Bone marrow (tissue), 2 donors: Measurements from ENCODE around the gene PKP2.
A peak's percentile ranks its signal among the peaks of the same experiment; 100 is the strongest.

ENCODE experiments used
- DNase-seq, 2 donors: peaks; one replicate each; lab custom pipeline; 2025; lab: John Stamatoyannopoulos, UW

Gene PKP2

DNA sequence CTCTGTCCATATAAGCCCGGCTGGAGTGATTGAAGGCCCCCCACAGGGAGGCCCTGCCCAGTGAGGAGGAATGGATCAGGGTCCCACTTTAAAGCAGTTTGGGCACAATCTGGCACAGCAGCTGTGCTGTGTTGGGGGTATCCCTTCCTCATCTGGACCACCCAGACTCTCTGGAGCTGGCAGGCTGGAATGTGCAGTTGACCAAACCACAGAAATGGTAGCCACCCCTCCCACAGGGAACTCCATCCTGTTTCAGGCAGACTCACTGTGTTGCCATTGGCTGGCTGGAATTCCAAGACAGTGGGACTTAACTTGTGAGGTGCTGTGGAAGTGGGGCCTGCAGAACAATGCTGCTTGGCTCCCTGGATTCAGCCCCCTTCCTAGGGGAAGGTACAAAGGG, 87.4 kb downstream of the PKP2 start:
- DNase-seq = no peak

DNA sequence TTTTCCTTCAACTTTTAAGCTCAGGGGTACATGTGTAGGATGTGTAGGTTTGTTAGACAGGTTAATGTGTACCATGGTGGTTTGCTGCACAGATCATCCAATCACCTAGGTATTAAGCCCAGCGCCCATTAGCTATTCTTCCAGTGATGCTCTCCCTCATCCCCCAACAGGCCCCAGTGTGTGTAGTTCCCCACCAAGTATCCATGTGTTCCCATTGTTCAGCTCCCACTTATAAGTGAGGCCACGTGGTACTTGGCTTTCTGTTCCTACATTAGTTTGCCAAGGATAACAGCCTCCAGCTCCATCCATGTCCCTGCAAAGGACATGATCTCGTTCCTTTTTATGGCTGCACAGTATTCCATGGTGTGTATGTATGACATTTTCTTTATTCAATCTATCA, 92.3 kb downstream of the PKP2 start:
- DNase-seq = no peak

DNA sequence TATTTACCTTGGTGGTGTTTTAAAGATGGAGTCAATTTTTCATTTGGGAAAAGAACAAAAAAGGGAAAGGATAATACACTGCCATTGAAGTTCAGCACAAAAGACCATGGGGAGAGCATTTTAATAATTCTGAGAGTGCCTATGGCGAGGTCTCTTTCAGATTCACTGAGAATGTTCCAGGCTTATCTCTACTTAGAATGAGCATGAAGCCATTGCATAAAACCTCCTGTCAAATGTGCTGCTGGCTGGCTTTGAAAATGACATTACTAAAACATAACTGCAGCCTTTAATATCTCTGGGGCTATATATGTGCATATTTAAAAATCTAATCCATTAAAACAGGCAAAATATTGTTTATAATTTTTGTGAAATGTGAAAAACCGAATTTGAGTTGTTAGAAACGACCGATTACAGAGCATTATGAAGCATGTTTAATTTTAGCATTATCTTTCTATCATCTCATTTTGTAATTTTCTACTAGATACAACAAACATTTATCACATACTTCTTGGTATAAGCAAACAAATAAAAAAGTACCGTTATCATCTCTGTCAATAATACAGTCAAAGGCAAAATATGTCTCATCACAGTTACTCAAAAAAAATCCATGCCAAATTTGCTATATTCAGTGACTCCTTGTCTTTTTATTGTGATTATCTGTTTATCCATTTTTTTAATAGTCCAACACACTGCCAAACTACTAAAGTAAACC, 95.2 kb downstream of the PKP2 start:
- DNase-seq = no peak

DNA sequence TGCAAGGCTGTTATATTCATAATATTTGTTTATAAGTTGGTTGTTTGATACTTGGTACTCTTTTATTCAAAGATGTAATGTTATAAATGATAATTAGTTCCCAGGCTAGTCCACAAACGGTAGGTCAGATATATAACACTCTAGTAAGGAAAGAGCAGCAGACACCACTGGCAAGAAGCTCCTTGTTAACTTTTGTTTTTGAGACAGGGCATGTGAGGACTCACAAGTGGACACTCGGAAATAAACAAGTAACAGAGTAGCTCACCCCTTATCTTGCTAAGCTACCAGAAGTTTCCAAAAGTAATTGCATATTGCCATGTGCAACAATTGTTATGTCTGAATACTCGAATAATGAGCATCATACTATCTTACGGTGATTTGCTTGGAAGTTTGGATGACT, 102.3 kb downstream of the PKP2 start:
- DNase-seq = no peak

DNA sequence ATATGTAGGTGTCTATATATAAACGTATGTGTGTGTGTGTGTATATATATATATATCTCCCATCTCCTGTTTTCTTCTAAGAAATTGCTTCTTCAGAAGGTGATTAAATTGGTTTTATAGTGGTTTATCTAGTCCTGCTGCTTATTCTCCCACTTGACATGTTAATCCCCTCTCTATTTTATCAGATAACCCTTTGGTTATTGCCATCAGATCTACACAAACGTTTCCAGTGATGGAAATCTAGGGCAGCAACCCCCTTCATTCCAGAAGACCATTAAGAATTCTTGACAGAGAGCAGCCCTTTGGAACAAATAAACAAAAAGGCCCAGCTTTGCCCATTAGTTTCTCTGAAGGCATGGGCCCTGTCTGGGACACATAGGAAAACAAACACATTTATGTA, 106.7 kb downstream of the PKP2 start:
- DNase-seq = no peak

DNA sequence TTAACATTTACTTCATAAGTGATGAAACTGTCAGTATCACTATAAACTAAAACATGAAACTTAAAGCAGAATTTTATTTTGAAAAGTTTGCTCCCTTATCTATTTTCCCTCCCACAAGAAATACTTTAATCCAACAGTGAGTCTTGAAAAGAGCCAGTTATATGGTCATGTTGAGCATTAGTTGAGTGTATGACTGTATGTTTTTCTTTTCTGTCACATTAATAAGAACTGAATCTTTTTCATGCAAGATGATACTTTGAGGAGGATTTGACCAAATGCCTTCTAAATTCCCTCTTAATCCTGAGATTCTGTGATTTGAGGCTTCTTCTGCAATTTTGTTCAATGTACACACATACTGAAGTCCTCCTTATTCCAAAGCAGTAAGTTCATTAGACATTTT, 107.1 kb downstream of the PKP2 start:
- no peak for DNase-seq

DNA sequence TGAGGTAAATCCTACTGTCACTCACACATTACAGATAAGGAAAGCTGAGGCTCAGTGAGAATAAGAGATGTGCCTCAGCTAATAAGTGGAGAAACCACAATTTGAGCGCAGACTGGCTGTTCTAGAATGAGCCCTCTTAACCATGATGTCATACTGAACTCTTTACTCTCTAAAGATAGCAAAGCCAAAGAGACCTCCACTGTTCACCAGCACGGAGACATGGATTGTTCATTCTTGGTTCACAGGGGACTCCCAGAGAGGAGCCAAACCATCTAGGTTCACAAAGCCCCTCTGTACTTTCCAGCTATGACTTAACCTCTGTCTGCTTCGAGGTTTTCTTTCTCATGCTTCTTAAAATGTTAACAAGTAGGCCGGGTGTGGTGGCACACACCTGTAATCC, 108.2 kb downstream of the PKP2 start:
- no peak for DNase-seq

DNA sequence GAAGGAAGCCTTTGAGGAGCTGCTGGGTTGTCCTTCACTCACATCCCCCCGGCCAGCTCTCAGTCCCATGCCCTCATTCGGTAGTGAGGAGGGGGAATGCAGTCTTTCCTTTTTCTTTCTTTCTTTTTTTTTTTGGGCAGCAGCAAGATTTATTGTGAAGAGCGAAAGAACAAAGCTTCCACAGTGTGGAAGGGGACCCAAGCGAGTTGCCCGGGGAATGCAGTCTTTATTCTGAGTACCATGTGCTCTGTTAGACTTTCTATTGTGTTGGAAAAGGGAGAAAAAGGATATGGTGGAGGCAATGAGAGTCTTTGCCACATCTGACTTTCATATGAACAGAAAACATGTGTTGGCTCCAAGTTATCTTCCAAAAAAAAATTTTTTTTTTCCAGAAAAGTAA, 111.0 kb downstream of the PKP2 start:
- DNase-seq = no peak

DNA sequence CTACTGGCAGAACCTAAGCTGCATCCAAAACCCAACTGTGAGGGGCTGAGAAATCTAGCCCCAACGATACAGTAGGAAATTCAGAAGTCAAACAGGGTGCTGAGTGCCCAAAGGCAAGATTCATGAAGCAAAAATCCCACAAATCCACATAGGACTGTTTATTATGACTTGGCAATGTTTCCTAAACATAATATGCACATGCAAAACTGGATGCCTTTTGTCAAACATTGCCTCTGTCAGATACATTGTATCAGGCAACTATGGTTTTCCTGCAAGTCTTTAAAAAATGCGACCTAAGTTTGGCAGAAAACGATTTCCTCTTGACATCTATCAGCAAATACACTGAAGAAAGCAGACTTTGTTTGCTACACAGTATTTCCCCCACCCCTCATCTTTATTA, 113.5 kb downstream of the PKP2 start:
- no peak for DNase-seq

DNA sequence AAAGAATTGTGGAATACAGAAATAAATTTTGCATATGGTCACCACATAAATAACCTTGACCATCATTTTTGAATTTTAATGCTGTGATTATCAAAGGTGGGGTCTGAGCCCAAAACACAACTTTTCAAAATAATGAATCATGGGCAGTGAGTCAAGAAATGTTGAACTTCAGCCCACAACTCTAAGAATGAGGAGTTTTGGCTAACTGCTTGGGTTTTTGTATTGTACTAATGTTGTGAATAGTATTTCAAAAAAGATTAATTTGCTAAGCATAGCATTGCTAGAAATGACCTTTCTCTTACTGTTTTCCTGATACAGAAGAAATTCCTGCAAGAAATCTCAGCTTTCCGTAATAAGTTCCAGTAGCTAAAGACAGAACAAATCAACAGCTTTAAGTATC, 116.5 kb downstream of the PKP2 start:
- no peak for DNase-seq

DNA sequence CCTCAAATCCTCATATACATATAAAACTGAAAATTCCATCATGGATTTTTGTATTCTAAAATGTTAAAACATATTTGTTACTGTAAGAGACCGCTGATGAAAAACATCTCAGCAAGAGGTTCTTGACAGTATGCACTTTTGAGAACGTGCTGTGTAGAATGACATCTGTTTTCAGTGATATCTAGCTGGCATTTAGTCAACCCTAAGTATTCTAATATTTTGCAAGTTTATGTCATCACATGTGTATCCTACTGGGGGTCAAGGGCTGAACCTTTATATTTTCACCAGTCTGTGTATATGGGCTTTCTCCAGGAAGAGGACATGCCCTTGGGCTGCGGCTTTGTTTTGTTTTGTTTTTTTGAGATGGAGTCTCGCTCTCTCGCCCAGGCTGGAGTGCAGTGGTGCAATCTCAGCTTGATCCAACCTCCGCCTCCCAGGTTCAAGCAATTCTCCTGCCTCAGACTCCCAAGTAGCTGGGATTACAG, 118.8 kb downstream of the PKP2 start:
- DNase-seq = no peak

DNA sequence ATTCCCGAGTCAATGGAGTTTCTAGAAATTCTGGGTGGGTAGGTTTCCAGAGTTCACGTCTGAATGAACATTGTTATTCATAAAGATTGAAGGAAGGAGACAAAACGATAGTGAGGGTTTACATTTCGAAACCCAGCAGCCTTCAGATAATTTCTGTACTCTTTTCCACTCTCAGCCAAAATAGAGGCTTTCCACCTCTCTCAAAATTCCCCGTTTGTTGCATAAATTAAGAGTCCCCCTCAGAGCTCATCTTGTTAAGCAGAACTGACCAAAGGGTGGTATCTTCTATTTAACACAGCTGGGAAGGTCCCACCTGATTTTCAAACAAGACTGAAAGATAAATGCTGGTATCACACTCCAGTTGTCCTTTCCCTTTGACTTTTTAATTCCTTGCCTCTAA, 119.4 kb downstream of the PKP2 start:
- DNase-seq = no peak

DNA sequence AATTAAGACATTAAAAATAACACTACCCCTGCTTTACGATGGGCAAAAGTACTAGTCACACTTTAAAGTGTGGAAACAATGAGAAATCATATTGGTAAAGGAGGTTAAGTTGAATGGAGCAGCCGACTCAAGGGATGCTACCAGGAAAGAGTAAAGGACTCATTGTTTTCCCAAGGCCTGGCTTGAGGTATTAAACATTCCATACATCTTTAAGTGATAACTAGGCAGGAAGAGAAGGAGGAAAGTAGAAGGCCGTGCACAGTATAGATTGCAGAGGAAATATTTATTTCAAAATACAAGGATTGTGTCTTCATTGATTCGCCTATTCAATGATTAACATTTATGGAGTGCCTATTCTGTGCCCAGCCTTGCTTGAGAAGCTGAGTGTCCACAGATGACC, 120.3 kb downstream of the PKP2 start:
- no peak for DNase-seq

DNA sequence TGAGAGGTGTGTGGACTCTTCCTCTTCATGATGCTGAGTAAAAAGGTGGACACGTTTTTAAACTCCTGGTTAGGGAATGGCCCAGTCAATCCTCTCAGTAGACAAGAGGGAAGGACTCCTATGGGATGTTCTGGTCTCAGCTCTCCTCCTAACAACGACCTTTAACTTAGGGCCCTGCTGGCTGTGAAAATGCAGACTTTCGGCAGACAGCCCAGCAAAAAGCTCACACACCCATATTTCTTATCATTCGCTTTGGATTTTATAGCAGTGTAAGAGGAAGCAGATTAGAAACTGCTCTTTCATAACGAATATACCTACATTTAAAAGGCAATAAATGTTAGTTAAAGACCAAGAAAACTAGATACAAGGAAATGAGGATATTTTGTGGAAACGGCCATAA, 122.9 kb downstream of the PKP2 start:
- DNase-seq = no peak

DNA sequence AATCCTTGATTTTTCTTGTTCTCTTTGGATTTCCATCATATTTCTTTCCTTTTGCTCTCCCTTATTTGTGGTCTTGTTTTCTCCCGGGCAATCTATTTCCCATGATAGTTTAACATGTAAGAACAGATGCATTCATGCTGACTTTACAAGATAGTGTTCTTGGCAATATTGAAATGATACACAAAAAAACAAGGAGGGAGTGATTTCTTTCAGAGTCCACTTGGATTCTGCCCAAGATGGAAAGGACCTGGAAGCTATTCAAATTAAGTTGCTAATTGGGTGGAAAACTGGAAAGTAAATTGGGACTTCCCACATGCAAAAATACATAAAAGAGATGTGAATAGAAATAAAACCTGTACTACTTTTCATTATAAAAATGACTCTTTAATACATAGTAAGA, 126.4 kb downstream of the PKP2 start:
- DNase-seq = no peak

DNA sequence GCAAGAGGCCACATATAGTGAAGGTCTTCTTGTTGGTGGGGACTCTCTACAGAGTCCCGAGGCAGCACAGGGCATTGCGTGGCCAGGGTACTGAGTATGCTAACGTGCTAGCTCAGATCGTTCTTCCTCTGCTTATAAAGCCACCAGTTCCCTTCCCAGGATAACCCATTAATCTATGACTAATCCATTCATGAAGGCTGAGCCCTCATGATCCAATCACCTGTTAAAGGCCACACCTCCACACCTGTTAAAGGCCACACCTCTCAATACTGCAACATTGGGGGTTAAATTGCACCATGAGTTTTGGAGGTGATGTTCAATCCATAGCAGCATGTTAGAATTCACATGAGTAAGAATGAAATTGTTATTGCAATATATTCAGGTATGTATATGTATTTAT, 128.1 kb downstream of the PKP2 start:
- no peak for DNase-seq

DNA sequence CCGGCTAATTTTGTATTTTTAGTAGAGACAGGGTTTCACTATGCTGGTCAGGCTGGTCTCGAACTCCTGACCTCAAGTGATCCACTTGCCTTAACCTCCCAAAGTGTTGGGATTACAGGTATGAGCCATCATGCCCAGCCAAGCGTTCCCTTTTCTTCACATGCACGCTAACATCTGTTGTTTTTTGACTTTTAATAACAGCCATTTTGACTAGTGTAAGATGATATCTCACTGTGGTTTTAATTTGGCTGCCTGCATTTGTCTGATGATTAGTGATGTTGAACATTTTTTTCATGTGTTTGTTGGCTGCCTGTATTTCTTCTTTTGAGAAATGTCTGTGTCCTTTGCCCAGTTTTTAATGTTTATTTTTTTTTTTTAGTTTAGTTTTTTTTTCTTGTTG, 130.7 kb downstream of the PKP2 start:
- no peak for DNase-seq

DNA sequence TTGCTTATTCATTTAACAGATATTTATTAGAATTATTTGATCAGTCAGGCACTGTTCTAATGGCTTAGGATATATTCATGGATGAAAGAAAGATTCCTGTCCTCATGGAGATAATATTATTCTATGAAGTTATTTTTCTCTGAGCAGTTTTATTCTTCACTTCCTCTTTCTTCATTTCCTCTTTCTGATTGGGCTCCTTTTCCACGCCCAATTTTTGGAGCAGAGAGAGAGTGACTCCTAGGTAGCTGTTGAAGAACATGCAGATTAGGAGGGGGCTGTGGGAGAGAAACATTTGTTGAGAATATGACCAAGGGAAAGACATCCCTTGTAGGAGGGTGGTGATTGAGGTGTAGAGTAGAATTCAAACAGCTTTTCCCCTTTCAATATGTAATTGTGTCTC, 134.9 kb downstream of the PKP2 start:
- peak in 1 of 2 donors; percentile 73 for DNase-seq

DNA sequence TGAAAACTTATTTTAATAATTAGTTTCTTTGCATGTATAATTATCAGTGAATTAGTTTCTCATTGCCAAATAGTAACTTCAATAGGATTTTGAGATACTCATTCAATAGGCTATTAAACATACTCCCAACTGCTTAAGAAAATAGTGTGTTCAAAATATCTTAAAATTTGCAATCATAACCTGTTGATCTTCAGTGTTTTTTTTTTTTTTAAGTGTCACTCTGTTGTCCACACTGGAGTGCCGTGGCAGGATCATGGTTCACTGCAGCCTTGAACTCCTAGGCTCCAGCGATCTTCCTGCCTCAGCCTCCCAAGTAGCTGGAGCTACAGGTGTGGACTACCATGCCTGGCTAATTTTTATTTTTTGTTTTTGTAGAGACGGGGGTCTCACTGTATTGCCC, 139.4 kb downstream of the PKP2 start:
- no peak for DNase-seq

DNA sequence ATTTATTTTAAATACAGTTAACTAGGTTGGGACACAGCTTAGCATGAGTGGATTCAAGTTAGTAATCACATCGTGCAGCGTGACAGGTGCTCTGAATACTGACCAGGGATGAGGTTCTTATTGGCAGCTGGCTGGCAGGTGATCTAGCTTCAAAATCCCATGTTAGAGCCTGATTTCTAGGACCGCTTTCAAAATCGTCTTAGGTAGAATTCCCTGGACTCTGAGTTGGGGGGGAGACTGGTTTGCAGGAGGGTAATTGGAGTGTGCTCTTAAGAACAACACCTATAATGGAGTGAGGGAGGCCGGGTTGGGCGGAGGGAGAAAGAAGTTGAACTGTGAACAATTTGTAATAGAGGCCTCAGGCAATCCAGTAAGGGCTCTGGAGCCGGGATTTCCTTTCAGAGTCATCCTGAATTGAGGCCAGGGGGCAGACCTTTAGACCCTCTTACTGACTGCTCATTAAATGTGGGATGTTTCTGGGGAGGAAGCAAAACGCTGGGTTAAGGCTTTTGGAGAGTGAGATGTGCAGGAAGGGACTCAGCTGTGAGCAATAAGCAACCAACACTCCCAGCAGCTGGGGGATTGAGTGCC, 140.0 kb downstream of the PKP2 start:
- no peak for DNase-seq

DNA sequence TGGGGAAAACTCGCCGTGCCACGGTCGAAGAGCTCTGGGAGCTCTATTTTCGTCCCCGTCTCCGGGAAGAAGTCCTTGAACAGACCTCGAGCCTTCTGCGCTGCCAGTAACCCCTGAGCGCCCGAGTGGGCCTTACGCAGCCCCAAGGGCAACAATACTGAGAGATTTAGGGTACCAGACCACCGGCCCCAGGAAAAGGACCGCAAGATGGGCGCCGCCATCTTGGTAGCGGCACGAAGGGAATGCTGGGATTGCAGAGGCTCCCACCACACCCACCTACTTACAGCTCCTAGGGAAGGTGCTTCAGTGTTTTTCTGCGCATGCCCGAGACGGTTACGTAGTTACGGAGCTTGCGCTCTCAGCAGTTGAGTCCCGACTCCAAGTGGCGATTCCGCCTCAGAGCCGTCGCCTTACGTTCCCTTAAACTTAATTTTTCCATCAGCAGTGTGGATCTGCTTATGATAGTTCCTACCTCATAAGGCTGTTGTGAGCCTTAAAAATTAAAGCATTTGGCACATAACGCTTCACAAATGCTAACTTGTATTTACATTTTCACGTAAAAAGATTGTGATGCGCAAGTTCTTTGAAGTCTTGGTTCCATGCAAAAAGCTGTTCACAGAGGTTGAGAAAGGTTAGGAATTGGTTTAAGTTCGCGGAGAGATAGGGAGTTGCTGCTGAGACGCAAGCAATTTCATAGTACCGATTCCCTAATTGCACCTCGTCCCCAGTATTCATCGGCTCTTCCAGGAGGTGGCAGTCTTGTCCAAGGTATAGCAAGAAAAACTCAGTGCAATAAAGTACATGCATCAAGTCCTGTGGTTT, 140.7 kb downstream of the PKP2 start, which contains the start of gene YARS2:
Gene YARS2, minus strand, starts transcription at position 244 of the 822 bp plus-strand sequence. Its CDS starts 23 bp downstream, at position 221.
- peak; percentile 69 to 91 for DNase-seq

DNA sequence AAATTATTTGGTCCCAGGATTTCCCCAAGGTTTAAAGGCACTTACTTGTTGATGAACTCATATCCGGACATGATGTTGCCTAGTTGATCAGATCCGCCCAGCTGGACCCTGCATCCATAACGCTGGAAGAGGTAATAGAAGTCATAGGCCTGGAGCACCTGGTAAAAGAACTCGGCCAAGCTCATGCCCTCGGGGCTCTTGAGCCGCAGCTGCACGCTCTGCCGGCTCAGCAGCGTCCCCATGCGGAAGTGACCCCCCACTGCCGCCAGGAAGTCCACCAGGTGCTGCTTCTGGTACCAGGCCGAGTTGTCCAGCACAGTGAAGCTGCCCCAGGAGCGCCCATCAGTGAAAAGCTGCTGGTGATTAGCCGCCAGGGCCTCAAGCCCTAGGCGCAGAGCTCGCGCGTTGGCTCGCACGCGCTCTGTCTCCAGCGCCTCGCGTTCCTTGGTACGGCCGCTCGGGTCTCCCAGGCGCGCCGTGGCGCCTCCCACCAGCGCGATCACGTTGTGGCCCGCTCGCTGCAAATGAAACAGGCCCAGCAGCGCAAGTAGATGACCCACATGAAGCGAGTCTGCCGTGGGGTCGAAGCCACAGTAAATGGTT, 141.4 kb downstream of the PKP2 start:
- DNase-seq = peak; percentile 32 to 69

DNA sequence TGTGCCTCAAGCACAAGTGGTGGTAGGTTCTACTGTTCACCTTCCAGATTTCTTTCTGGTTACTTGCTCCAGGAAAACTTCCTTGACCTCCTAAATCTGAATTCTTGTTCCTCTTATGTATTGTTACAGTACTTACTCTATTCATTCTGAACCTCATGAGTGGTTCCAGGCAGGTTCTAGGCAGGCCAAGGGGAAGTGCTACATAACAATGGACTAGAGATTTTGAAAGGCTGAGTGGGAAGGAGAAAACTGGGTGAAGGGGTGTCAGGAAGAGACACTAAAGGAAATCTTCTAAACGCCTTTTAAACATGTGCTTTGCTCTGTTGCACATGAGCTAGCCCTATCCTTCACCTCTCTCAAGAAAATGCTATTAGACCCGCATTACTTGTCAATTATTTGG, 142.5 kb downstream of the PKP2 start:
- no peak for DNase-seq
